ENCODE data around the gene ROR1.

ROR1 gene

GRCh38 chr1:63916485-63917360 lies 142.9 kb downstream of the ROR1 start:
- DNase-seq, result no peak

- no peak for DNase-seq
Measured at GRCh38 chr1:63917571-63918417, 144.0 kb downstream of the ROR1 start.

- no peak for DNase-seq
Measured at GRCh38 chr1:63918418-63918945, 144.7 kb downstream of the ROR1 start.

- no peak for DNase-seq
Measured at GRCh38 chr1:63920154-63921117, 146.6 kb downstream of the ROR1 start.

GRCh38 chr1:63921359-63921758 lies 147.5 kb downstream of the ROR1 start:
- DNase-seq, result no peak

GRCh38 chr1:63921802-63922201 lies 148.0 kb downstream of the ROR1 start:
- no peak for DNase-seq

- DNase-seq, result no peak
Measured at GRCh38 chr1:63922848-63923247, 149.0 kb downstream of the ROR1 start.

- no peak for DNase-seq
Measured at GRCh38 chr1:63923302-63923701, 149.5 kb downstream of the ROR1 start.

GRCh38 chr1:63924600-63924999 lies 150.8 kb downstream of the ROR1 start:
- no peak for DNase-seq

GRCh38 chr1:63928186-63929105 lies 154.6 kb downstream of the ROR1 start:
- no peak for DNase-seq

GRCh38 chr1:63929106-63929478 lies 155.3 kb downstream of the ROR1 start:
- DNase-seq, result no peak

- no peak for DNase-seq
Measured at GRCh38 chr1:63931468-63931867, 157.7 kb downstream of the ROR1 start.

- no peak for DNase-seq
Measured at GRCh38 chr1:63934697-63935096, 160.9 kb downstream of the ROR1 start.

- DNase-seq, result no peak
Measured at GRCh38 chr1:63935143-63935542, 161.3 kb downstream of the ROR1 start.

GRCh38 chr1:63935553-63935952 lies 161.7 kb downstream of the ROR1 start:
- no peak for DNase-seq

- no peak for DNase-seq
Measured at GRCh38 chr1:63936276-63936675, 162.5 kb downstream of the ROR1 start.

- DNase-seq, result no peak
Measured at GRCh38 chr1:63936801-63937200, 163.0 kb downstream of the ROR1 start.

- no peak for DNase-seq
Measured at GRCh38 chr1:63937461-63938022, 163.7 kb downstream of the ROR1 start.

GRCh38 chr1:63940440-63940839 lies 166.6 kb downstream of the ROR1 start:
- no peak for DNase-seq

GRCh38 chr1:63943393-63943792 lies 169.6 kb downstream of the ROR1 start:
- DNase-seq, result no peak

- DNase-seq, result no peak
Measured at GRCh38 chr1:63945943-63946342, 172.1 kb downstream of the ROR1 start.
